Measurements from ENCODE around the gene SLC16A11.
A peak's percentile ranks its signal among the peaks of the same experiment; 100 is the strongest.

The SLC16A11 gene

GRCh38 chr17:7029659-7030058 lies 14.2 kb downstream of the SLC16A11 start:
- no peaks in the 10 kb centered on the region for H3K36me3 ChIP-seq (ENCODE audit: control insufficient read depth, low read length)
- H3F3A ChIP-seq (ENCODE audit: control insufficient read depth, insufficient read depth), result no peaks in the 10 kb centered on the region
- peak overlapping the region; percentile 60 for H3K4me3 ChIP-seq (ENCODE audit: low read length)
- H3K4me1 ChIP-seq (ENCODE audit: control insufficient read depth, low read length), result peaks cover 17% of the 10 kb centered on the region
- no peaks in the 10 kb centered on the region for H3K79me2 ChIP-seq (ENCODE audit: control insufficient read depth, low read length)
- H3K27me3 ChIP-seq (ENCODE audit: control insufficient read depth, low read length), result no peaks in the 10 kb centered on the region
- peak overlapping the region; percentile 41 for H3K27ac ChIP-seq (ENCODE audit: low read depth, low read length)
- peak overlapping the region; percentile 73 for H3K4me2 ChIP-seq (ENCODE audit: low read length)
- no peaks in the 10 kb centered on the region for H3K9me3 ChIP-seq (ENCODE audit: control insufficient read depth, insufficient read depth, low read length)
- no peak for TF ChIP-seq EZH2phosphoT487 (IDR thresholded peaks at IDR 0.05; ENCODE audit: borderline replicate concordance, low read length)
- TF ChIP-seq CTCF (IDR thresholded peaks at IDR 0.05; ENCODE audit: low read depth, low read length, poor library complexity, severe bottlenecking), result no peak
- no peaks in the 10 kb centered on the region for H3K9me2 ChIP-seq (replicated peaks; ENCODE audit: control insufficient read depth, low read length)
- no peaks in the 10 kb centered on the region for H4K20me1 ChIP-seq (ENCODE audit: control insufficient read depth, insufficient read depth, low read depth, low read length)

DNA sequence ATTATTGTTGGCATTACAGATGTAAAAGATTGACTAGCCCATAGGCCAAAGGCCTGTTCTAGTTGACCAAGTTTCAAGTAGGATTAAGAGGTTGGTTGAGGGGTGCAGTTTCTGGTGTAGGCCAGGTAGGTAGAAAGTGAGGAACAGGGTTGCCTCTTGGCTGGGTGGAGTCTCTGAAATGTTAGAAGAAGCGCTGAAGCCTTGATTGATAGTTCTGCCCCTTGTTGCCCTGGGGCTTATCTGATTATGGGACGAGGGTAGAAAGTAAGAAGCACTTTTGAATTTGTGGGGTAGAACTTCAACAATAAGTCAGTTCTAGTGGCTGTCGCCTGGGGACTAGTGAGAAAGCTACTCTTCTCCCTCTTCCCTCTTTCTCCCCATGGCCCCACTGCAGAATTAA lies 14.8 kb downstream of the SLC16A11 start:
- no peaks in the 10 kb centered on the region for H3K9me2 ChIP-seq (replicated peaks; ENCODE audit: control insufficient read depth, low read length)
- no peaks in the 10 kb centered on the region for H3K27me3 ChIP-seq (ENCODE audit: control insufficient read depth, low read length)
- peaks cover 18% of the 10 kb centered on the region for H3K4me1 ChIP-seq (ENCODE audit: control insufficient read depth, low read length)
- H3K4me3 ChIP-seq (ENCODE audit: low read length), result peak overlapping the region; percentile 60; the same call in 1 of the 2 replicates
- no peaks in the 10 kb centered on the region for H3K79me2 ChIP-seq (ENCODE audit: control insufficient read depth, low read length)
- TF ChIP-seq CTCF (IDR thresholded peaks at IDR 0.05; ENCODE audit: low read depth, low read length, poor library complexity, severe bottlenecking) (no peak), EZH2phosphoT487 (IDR thresholded peaks at IDR 0.05; ENCODE audit: borderline replicate concordance, low read length) (no peak)
- H3K27ac ChIP-seq (ENCODE audit: low read depth, low read length), result no peak overlapping the region
- H3K4me2 ChIP-seq (ENCODE audit: low read length), result peak overlapping the region; percentile 73; the same call in 1 of the 2 replicates
- H3K9me3 ChIP-seq (ENCODE audit: control insufficient read depth, insufficient read depth, low read length), result no peaks in the 10 kb centered on the region
- no peaks in the 10 kb centered on the region for H4K20me1 ChIP-seq (ENCODE audit: control insufficient read depth, insufficient read depth, low read depth, low read length)
- H3F3A ChIP-seq (ENCODE audit: control insufficient read depth, insufficient read depth), result no peaks in the 10 kb centered on the region
- no peaks in the 10 kb centered on the region for H3K36me3 ChIP-seq (ENCODE audit: control insufficient read depth, low read length)

DNA sequence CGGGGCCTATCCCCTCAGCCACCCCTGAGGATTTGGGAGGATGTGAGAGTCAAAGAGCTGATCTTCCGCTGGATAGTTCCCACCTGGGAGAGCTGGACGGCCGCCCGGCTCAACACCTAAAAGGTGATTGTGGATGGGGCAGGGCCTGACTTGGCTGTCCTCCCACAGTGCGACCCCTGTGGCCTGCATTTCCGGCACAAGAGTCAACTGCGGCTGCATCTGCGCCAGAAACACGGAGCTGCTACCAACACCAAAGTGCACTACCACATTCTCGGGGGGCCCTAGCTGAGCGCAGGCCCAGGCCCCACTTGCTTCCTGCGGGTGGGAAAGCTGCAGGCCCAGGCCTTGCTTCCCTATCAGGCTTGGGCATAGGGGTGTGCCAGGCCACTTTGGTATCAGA lies 16.6 kb downstream of the SLC16A11 start:
- peaks cover 32% of the 10 kb centered on the region for H3K4me1 ChIP-seq (ENCODE audit: control insufficient read depth, low read length)
- no peaks in the 10 kb centered on the region for H3K9me3 ChIP-seq (ENCODE audit: control insufficient read depth, insufficient read depth, low read length)
- H3K79me2 ChIP-seq (ENCODE audit: control insufficient read depth, low read length), result no peaks in the 10 kb centered on the region
- no peak for TF ChIP-seq CTCF (IDR thresholded peaks at IDR 0.05; ENCODE audit: low read depth, low read length, poor library complexity, severe bottlenecking)
- no peak for TF ChIP-seq EZH2phosphoT487 (IDR thresholded peaks at IDR 0.05; ENCODE audit: borderline replicate concordance, low read length)
- H4K20me1 ChIP-seq (ENCODE audit: control insufficient read depth, insufficient read depth, low read depth, low read length), result no peaks in the 10 kb centered on the region
- H3K27me3 ChIP-seq (ENCODE audit: control insufficient read depth, low read length), result peaks cover 7% of the 10 kb centered on the region
- no peaks in the 10 kb centered on the region for H3F3A ChIP-seq (ENCODE audit: control insufficient read depth, insufficient read depth)
- H3K4me2 ChIP-seq (ENCODE audit: low read length), result no peak overlapping the region
- no peak overlapping the region for H3K4me3 ChIP-seq (ENCODE audit: low read length)
- no peaks in the 10 kb centered on the region for H3K36me3 ChIP-seq (ENCODE audit: control insufficient read depth, low read length)
- H3K9me2 ChIP-seq (replicated peaks; ENCODE audit: control insufficient read depth, low read length), result no peaks in the 10 kb centered on the region
- H3K27ac ChIP-seq (ENCODE audit: low read depth, low read length), result no peak overlapping the region
